Measurements from ENCODE around the gene GRIK4.

DNA sequence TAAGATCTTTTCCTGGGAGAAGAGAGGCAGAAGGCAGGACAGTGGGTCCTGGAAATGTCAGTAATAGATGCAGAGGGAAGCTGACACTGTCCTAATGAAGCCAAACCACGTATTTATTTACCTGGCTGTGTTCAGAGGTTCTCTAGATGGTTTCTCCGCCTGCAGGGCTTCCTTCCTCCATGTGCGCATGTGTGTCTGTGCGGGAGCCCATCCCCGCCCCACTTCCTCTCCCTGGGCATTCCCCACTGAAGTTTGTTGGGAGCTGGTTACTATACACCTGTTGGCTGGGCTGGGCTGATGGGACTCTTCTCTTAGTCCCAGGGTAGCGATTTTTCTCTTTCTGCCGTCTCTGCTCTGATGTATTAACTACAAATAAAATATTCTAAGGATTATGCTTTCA lies 307.5 kb downstream of the GRIK4 start:
- no peak for TF ChIP-seq TAF1 (conservative IDR thresholded peaks at IDR 0.05)
- no peak for TF ChIP-seq MAX (IDR thresholded peaks at IDR 0.05)
- TF ChIP-seq CTCF (IDR thresholded peaks at IDR 0.05; ENCODE audit: low read depth, low read length, missing input control): no peak

Measured in liver (tissue), 3 donors.